ENCODE measurements around the gene ZP3.
"Not testable (repeated sequence)": the region's sequence is repeated elsewhere in the genome, so short reads cannot be mapped to it uniquely, and the experiment has no call there.

The ZP3 gene

GRCh38 chr7:76486618-76487017 lies 61.9 kb downstream of the ZP3 start:
- in situ Hi-C loops (cut with MboI; ENCODE audit: low pct_unique_long_range_greater_than_20kb, low sequenced_read_pairs, unreplicated experiment); DNase-seq (ENCODE audit: low spot score): not testable (repeated sequence)

DNA sequence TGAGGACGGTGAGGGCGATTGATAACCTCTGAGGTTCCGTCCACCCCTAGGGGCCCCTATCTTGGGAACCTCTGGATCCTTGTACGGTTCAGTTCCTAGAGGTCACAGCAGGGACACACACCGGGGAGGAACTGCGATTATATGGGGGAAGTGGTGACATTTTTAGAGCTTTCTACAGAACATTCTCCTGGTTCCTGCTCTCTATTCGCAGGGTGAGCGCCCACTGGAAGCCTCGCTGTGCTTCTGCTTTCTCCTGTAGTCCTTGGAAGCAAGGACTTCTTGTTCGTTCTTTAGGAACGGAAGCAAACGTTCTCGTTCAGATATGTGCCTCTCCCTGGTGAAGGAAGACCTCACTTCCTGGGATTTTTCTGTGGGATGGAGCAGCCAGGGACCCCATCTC lies 63.2 kb downstream of the ZP3 start:
- DNase-seq (ENCODE audit: low spot score); in situ Hi-C loops (cut with MboI; ENCODE audit: low pct_unique_long_range_greater_than_20kb, low sequenced_read_pairs, unreplicated experiment): not testable (repeated sequence)

Measured in GM13977 (cell line).